GM19463 (cell line): Measurements from ENCODE around the gene FOXL1.

Source experiments
- ATAC-seq: cut with Tn5 transposase; IDR thresholded peaks from one replicate; pipeline ENCODE4 v1.9.1; 2021; ENCODE audit warnings: mild to moderate bottlenecking, moderate library complexity; ENCODE audit not compliant: unreplicated experiment

The FOXL1 gene

GRCh38 chr16:86578061-86578599, at the start of gene FOXL1:
TSS of gene FOXL1 (plus strand) at chr16:86578549. CDS start at chr16:86578724, 175 bp downstream.
- no peak for ATAC-seq

GRCh38 chr16:86529160-86529559, 49.2 kb upstream of the FOXL1 start:
- no peak for ATAC-seq

- ATAC-seq, result no peak
These were observed 47.8 kb upstream of the FOXL1 start for GRCh38 chr16:86530251-86531190.

GRCh38 chr16:86531191-86531545, 47.2 kb upstream of the FOXL1 start:
- no peak for ATAC-seq

GRCh38 chr16:86531641-86532525, 46.5 kb upstream of the FOXL1 start:
- no peak for ATAC-seq

GRCh38 chr16:86532526-86532815, 45.9 kb upstream of the FOXL1 start:
- ATAC-seq, result no peak

- ATAC-seq, result no peak
These were observed 45.3 kb upstream of the FOXL1 start for GRCh38 chr16:86533076-86533475.

- ATAC-seq, result no peak
These were observed 44.5 kb upstream of the FOXL1 start for GRCh38 chr16:86533767-86534351.

- no peak for ATAC-seq
These were observed 43.4 kb upstream of the FOXL1 start for GRCh38 chr16:86534779-86535615.

- ATAC-seq, result no peak
These were observed 41.7 kb upstream of the FOXL1 start for GRCh38 chr16:86536621-86537020.

GRCh38 chr16:86537486-86537885, 40.9 kb upstream of the FOXL1 start:
- ATAC-seq, result no peak

- ATAC-seq, result no peak
These were observed 40.1 kb upstream of the FOXL1 start for GRCh38 chr16:86538196-86538780.

- no peak for ATAC-seq
These were observed 37.5 kb upstream of the FOXL1 start for GRCh38 chr16:86540894-86541293.

- no peak for ATAC-seq
These were observed 36.8 kb upstream of the FOXL1 start for GRCh38 chr16:86541560-86541959.

- no peak for ATAC-seq
These were observed 35.3 kb upstream of the FOXL1 start for GRCh38 chr16:86542756-86543750.

- ATAC-seq, result no peak
These were observed 32.9 kb upstream of the FOXL1 start for GRCh38 chr16:86545481-86545880.

- no peak for ATAC-seq
These were observed 32.3 kb upstream of the FOXL1 start for GRCh38 chr16:86545954-86546637.

GRCh38 chr16:86546638-86547013, 31.7 kb upstream of the FOXL1 start:
- no peak for ATAC-seq
